GM10248 (cell line): ENCODE data around the gene TRPM8.
A peak's percentile ranks its signal among the peaks of the same experiment; 100 is the strongest.

Experiments
- CTCF ChIA-PET: fragments of 300-600 bp; sonication (Branson Sonifier 250); formaldehyde crosslinking; extraction: SDS; loops from one replicate; lab custom pipeline; 2021; ENCODE audit warnings: antibody characterized with exemption; lab: Yijun Ruan, JAX
- POLR2A ChIA-PET: fragments of 350-650 bp; sonication (Branson Sonifier 250); formaldehyde crosslinking; extraction: SDS; loops from one replicate; lab custom pipeline; 2020; ENCODE audit warnings: antibody characterized with exemption; lab: Yijun Ruan, JAX
- DNase-seq: peaks from one replicate; pipeline ENCODE4 v3.0.0; 2012; ENCODE audit errors: extremely low spot score
- TF ChIP-seq, protein P1 (sequence below): IDR thresholded peaks from 2 replicates; pipeline ENCODE4 v1.5.1; 2012; ENCODE audit warnings: mild to moderate bottlenecking, low read depth; ENCODE audit errors: extremely low read depth, missing control alignments, control extremely low read depth

Gene TRPM8

DNA sequence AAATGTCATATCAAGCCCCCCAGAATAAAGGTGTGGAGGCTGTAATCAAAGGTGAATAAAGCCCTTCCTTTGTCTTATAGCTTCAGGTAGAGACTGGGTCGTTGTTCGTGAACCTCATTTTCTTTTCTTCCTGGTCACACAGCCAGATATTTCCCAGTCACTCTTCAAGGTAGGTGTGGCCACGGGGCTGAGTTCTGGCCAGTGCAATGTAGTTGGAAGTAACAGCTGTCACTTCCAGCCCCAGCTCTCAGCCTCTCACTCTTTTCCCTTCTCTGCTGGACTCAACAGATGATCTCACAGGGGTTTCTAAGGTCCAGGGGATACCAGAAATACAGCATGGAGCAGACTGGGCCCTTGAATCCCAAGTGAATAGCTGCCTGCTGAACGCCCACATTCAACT is 15.8 kb upstream of the TRPM8 start:
- CTCF ChIA-PET: no interaction called here
- no peak for DNase-seq
- TF ChIP-seq, protein P1, sequence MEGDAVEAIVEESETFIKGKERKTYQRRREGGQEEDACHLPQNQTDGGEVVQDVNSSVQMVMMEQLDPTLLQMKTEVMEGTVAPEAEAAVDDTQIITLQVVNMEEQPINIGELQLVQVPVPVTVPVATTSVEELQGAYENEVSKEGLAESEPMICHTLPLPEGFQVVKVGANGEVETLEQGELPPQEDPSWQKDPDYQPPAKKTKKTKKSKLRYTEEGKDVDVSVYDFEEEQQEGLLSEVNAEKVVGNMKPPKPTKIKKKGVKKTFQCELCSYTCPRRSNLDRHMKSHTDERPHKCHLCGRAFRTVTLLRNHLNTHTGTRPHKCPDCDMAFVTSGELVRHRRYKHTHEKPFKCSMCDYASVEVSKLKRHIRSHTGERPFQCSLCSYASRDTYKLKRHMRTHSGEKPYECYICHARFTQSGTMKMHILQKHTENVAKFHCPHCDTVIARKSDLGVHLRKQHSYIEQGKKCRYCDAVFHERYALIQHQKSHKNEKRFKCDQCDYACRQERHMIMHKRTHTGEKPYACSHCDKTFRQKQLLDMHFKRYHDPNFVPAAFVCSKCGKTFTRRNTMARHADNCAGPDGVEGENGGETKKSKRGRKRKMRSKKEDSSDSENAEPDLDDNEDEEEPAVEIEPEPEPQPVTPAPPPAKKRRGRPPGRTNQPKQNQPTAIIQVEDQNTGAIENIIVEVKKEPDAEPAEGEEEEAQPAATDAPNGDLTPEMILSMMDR: no peak
- POLR2A ChIA-PET: no interaction called here

DNA sequence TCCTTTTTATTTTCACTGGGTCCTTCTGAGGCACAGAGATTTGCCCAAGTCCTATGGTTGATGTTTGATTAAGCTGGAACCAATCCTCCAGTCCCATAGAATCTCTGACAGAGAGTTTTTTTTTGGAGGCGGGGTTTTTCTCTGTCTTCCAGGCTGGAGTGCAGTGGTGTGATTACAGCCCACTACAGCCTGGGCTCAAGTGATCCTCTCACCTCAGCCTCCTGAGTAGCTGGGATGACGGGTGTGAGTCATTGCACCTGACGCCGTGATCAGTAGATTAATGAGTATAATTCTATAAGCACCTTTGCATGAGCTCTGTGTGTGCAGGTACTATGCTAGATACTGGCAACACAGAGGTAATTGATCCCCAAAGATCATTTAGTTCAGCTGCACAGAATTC is 15.3 kb upstream of the TRPM8 start:
- ChIA-PET POLR2A (no interaction called here), CTCF (no interaction called here)
- TF ChIP-seq, protein P1: no peak
- DNase-seq: no peak

DNA sequence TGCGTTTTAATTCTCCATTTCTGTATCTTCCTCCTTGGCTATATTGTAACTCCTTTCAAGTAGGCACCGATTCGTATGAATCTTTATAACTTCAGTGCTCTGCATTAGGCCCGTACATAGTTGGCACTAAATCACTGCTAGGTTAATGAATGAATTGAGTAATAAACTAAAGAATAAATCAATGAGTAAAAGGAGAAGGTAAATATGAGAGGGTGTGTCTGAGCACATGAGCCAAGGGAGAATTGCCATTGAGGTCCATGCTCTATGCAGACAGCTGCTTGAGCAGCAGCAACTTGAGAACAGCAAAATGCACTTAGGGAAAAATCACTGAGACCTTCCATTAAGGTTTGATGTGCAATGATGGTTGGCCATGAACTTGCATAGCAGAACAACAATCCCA is 11.2 kb upstream of the TRPM8 start:
- CTCF ChIA-PET: no interaction called here

DNA sequence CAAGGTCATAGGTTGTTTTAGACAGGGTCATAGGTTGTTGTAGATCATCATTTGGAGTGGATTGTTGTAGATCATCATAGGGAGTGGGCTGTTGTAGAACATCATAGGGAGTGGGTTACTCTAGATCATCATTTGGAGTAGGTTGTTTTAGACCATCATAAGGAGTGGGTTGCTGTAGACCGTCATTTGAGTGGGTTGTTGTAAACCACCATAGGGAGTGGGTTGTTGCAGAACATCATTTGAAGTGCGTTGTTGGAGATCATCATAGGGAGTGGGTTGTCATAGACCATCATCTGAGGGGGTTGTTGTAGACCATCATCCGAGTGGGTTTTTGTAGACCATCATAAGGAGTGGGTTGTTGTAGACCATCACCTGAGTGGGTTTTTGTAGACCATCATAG is 9.5 kb upstream of the TRPM8 start:
- DNase-seq: no peak
- TF ChIP-seq, protein P1: no peak
- POLR2A ChIA-PET: no interaction called here
- CTCF ChIA-PET: no interaction called here

More for the DNA sequence above, 11.2 kb upstream of the TRPM8 start:
- POLR2A ChIA-PET: no interaction called here
- TF ChIP-seq, protein P1: no peak
- no peak for DNase-seq

DNA sequence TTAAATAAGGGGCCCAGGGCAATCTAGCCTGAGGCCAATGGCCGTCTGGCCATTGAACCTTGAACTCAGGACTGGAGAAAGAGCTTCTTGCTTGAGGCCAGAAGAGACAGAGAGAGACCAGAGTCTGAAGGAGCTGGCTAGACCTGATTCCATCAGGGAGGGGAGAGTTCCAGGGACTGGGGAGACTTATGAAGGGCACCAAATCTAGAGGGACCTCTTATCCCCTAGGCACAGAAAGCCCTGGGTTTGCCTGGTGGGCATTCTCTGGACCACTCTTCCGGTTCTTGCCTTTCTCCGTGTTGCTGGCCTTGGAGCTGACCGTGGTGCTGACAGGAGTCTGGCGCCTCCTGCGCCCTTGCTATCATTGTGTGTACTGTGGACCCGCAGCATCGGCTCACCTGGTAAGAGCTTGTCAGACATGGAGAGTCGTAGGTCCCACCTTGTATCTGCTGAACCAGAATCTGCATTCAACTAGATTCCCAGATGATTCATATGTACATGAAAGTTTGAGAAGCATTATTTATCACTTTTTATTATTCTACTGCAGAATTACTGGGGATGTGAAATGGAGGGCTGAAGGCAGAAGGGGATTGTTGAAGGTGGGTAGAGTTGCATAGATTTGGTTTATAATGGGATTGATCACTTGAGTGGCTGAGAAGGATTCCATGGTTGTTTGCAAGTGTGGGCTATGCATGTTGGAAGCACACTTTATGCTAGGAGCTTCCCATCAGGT is 4.3 kb upstream of the TRPM8 start:
- DNase-seq: no peak
- ChIA-PET POLR2A (no interaction called here), CTCF (interaction anchor here (1.0 to 1.4 kb wide), 2 partner anchors 14 to 22 kb away, joined by 3 read pairs; no protein-coding TSS in a partner anchor)
- TF ChIP-seq, protein P1: no peak

DNA sequence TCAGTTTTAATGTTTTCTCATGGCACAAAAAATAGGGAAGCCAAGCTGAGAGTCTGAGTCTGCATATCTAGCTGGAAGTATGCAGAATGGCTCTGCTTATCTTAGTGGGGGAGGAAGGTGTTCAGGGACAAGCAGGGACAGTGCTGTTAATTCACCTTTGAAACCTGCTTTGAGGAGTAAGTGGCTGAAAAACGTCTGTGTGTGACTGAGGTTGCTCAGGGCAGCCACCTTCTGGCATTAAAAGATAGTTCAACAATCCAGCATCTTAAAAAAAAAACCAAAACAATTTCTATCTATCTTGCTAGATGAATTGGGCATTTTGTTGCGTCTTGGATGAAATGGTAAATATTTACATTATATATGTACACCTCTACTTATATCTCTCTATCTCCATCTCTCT is 2.0 kb upstream of the TRPM8 start:
- POLR2A ChIA-PET: no interaction called here
- CTCF ChIA-PET: interaction anchor here (1.3 to 3.8 kb wide), 3 partner anchors 13 to 49 kb away, joined by 3 to 11 read pairs (median 3); no protein-coding TSS in a partner anchor
- TF ChIP-seq, protein P1: peak; percentile 18
- DNase-seq: no peak

DNA sequence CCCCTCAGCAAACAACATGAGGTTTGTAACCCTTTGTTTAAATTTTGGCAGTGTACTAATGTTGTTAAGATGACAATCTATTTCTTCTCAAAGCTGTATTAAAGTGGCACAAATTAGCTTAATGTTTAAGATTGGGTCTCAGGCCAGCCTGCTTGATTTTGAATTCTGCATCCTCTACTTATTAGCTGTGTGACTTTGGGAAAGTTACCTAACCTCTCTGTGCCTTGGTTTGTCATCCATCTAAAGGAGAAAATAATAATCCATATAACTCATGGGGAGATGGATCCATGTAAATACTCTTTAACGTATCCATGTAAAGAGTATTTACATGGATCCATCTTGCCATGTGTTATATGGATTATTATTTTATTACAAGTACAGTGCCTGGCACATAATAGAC is 2.1 kb downstream of the TRPM8 start:
- TF ChIP-seq, protein P1: no peak
- ChIA-PET CTCF (interaction anchor here (0.9 kb wide), 1 partner anchor 16 kb away, joined by 3 read pairs; no protein-coding TSS in a partner anchor), POLR2A (no interaction called here)
- no peak for DNase-seq
